GOT3 (cell line): ENCODE data around the gene ZMAT5.

Experiments
- DNase-seq: peaks from one replicate; lab custom pipeline; 2025; ENCODE audit warnings: mixed read lengths; lab: John Stamatoyannopoulos, UW

The ZMAT5 gene, protein sequence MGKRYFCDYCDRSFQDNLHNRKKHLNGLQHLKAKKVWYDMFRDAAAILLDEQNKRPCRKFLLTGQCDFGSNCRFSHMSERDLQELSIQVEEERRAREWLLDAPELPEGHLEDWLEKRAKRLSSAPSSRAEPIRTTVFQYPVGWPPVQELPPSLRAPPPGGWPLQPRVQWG

DNA sequence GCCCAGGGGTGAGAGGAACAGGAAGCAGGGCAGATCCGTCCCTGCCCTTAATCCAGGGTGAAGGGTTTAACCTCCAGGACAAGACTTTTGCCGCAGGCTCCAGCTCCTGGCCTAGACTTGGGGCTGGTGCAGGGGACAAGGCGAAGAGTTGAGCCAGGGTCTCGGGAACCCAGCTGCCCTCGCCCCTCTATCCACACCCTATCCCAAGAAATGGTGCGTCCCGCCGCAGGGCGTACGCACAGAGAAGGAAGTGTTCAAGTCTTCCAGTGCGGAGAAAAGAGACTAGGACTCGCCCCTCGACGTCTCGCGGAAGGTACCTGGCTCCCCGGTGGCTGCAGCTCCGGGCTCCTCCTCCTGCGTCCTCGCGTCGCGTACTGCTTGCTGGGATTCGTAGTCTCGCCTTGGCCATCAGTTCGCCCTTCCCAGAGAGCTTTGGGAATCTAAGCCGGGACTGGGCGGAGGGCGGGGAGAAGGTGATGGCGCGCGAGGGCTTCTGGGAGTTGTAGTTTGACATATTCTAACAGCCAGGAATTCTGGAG is at the start of gene ZMAT5:
Gene ZMAT5 (minus strand): TSS at position 376 of the 539 bp plus-strand sequence. CDS start 18,463 bp downstream, outside the sequence.
- DNase-seq: peak; percentile 72

DNA sequence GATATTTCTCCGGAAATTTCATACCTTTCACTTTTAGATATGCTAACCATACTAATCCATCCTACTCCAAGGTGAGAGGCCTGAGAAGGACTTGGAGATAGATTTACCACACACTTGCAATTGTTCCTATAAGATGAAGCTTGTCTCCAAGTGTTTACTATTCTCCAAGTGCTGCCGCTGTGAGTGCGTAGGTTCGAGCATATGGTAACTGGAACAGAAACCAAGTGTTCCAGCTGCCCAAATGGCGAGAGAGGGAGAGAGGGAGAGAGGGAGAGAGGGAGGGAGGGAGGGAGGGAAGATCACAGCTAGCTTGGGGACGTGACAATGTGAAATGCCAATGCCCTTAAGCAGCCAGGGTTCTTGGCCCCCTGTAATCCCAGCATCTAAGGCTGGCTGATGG is 49.7 kb upstream of the ZMAT5 start:
- DNase-seq: no peak

DNA sequence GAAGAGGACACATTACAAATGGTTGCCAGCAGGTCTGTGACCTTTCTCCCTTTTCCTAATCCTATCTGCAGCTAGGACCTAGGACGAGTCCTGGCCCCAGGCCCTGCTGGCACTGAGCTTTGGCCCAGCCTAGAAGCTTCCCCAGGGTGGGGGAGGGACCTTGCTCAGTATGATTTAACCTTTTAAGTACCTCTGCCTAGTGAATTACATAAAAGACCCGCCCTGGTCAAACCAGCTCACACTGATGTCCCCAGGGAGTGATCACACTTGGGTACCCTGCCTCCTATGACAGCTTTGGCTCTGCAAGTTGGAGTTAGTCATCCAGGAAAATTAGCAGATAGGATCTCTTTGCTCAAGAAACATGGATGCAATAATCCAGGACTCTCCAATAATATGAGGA is 49.3 kb upstream of the ZMAT5 start:
- no peak for DNase-seq

DNA sequence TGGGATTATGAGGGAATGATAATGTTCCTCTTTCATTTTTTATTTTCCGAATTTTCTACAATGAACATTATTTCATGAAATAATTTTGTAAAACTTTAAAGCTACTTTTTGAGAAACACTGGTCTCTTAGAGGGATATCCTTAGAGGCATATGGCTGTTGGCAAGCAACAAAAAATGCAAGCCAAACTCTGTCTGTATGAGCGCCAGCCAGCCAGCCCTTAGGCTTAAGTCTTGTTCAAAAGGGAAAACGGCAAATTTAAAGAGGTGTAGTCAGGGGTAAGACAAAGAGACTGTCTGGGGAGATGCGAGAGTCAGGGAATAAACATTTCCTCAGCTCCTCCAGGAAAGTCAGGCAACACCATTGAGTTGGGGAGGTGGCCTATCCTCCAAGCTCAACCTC is 48.8 kb upstream of the ZMAT5 start:
- no peak for DNase-seq

DNA sequence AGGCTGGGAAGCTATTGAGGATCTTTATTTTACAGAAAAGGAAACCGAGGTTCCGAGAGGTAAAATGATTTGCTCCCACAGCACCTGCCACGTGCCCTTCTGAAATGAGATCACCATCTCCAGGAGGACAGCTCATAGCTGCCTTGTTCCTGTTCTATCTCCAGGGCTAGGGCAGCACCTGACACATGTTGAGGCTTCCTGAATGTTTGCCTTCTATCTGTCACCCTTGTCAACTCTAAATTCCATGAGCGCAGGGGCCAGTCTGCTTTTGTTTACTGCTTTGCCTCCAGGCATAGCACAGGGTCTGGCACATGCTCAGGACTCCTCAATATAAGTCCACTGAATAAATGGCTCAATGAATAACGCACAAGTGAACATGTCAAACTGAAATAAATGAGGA is 47.2 kb upstream of the ZMAT5 start:
- no peak for DNase-seq

DNA sequence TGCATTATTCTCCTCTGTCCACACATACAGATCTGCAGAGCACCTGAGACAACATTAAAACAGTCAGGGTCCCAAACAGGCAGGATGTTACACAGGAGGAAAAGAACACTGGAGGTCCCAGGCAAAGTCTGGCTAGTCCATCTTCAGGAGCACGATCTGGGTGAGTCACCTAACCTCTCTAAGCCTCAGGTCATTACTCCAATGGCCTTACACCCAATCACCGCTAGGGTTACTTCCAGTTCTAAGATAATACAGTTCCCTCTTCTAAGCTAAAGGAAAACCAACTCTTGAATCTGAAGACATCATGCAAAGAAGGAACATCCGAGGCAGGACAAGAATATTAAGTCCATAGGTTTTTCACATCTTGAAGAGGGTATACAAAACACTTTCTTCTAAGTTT is 46.8 kb upstream of the ZMAT5 start:
- DNase-seq: no peak

DNA sequence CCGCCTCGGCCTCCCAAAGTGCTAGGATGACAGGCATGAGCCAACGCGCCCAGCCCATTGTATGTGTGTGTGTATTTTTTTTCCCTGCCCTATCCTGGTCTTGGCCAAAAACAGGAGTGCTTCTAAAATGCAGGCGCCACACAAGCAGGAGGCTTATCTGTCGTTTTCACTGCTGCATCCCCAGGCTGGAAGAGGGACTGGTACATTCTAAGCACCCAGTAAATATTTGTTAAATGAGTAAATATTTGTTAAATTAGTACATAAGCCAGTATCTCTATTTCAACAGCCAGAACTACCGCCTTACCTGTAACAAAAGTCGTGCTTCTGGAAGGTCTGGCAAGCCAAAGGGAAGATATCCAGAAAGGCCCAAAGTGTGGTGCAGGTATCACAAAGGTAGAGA is 46.3 kb upstream of the ZMAT5 start:
- no peak for DNase-seq

DNA sequence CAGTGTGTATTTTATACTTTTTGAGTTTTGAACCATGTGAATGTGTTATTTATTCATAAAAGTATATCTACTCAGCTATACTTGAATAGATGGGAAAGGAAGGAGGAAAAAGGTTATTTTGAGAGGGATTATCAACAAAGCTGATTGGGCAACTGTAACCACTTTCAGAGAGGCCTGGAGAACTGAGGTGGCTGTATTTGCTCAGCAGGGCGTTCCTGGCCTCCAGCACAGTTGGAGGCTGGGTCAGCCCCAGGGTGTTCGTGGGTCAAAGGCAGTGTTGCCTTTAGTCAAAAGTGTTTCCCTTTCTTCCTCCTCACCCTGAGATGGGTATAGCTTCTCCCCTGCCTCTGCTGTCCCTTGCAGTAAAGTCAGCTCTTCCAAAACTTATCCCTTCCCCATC is 44.6 kb upstream of the ZMAT5 start:
- DNase-seq: no peak

DNA sequence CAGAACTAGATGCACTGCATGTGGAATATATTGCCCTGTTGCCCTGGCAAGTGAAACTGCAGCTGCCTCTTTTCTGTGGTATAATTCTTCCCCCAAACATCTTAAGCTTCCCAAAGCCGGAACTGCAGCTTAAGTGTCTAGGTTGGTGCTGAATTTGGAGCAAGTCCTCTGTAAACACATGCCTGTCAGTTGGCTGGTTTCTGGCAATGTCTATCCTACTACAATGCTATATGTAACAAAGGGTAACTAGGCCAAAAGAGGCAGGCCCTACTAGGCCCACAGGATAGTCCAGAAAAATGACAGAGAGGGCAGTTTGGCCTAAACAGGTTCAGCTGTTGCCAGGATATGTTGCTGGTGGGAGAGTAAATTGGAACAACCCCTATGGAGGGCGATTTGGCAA is 43.4 kb upstream of the ZMAT5 start:
- no peak for DNase-seq

DNA sequence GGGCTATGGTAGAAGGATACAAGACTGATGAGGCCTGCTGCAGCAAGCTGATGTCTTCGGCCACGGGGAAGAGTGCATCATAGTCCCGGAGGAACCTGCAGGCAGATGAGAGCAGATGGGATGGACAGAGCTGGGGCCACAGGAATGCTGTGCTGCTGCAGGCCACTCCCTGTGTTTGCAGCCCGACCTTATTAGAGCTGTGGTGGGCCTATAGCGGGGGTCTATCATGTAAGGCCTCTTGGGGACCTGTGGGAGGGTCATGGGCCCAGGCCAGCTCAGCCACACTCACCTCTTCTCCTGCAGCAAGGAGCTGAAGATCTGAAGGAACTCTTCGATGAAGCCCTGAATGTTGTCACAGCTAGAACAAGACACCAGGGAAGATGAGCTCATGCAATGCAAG is 39.4 kb upstream of the ZMAT5 start:
- no peak for DNase-seq

DNA sequence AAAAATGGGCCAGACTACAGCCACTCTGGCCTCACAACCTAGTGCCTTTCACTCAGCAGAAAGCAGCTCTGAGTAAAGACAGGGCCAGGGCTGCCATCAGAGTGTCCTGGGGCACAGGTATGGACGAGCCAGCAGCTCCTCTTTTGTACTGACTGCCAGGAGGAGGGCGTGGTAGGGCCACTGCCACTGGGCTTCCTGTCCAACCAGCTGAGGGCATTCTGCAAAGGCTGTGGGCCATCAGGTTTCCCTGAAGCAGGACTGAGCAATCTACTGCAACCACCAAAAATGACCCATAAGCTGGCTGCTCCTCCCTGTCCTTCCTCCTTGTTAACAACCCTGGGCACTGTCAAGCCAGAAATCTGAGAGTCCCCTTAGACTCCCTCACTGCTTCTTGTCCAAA is 38.2 kb upstream of the ZMAT5 start:
- DNase-seq: no peak

DNA sequence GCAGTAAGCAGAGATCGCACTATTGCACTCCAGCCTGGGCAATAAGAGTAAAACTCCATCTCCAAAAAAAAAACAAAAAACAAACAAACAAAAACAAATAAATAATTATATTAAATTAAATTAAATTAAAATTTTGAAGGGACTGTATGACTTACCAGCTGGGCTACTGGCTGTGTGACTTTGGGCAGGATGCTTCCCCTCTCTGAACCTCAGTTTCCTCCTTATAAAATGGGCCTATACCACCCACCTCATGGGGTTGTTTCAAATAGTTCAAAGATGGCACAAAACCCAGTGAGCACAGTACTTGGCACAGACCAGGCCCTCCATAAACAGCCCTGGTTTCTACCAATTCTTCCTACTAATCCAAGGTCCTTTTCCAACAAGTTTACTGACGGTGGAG is 36.4 kb upstream of the ZMAT5 start:
- DNase-seq: no peak

DNA sequence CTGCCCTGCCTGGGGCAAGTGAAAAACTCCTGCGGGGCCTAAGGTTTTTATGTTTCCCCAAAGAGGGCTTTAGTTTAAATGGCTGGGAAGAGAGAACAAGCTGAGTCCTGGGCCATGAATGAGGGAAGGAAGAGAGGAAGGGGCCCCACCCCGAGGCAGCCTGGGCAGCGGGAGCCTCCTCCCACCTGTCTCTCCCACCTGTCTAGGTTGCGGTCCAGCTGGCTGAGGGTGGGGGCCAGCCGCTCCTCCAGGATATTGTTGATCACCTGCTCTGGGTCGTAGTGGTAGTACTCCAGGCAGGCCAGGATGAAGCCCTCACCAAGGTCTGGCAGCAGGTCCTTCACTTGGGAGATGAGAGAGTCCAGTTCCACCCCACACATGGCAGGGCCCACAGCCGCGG is 35.0 kb upstream of the ZMAT5 start:
- no peak for DNase-seq

DNA sequence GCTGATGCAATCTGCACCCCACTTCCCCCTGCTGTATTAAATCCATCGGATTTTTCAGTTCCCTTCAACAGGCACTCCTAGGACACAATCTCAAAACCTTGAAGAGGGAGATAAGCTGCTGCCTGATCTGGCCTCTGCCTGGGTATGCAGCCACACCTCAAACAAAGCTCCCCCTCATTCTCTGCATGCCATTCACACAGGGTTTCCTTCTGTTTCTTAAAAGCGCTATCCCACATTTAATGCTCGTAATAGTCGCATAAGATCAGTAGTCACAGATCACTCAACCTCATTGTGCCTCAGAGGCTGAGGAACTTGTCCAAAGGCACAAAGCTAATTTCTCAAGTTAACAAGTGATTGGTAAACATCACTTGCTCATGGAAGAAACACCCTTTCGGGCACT is 34.3 kb upstream of the ZMAT5 start:
- DNase-seq: no peak

DNA sequence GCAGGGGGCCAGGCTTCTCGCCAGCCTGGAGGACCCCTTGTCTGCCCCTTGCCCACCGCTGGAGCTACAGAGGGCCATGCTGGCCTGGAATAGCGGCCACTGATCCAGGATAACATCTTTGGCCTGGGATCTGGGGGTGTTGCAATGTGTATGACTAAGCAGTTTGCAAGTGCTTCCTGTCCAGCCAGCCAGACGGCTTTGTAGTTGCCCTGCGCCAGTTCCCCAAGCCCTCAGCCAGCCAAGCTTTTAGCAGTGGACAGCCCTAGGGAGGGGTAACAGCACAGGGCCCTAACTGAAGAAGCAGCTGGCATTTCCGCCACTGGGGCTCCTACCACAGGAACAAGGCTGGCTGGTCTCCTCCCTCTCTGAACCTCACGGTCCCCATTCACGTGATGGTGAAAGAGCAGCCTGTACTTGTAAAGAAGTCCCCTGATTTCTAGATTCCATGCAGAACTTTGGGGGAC is 32.4 kb upstream of the ZMAT5 start:
- DNase-seq: peak; percentile 56

DNA sequence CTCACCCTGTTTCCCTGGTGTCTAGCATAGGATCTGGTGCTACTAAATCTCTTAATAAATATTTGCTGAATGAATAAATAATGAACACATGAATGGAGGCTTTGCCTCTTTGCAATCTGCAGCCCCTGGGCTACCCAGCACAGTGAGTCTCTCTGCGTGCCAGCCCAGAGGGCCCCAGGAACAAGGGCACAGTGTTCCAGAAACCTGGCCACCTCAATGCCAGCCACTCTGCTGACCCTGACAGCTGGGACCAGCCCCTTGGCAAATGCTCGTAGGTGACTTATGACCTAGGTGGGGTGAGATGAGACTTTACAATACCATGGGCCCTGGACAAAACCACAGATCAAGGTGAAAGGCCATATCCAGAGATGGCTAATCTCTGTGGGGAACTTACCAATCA is 32.0 kb upstream of the ZMAT5 start:
- DNase-seq: no peak

DNA sequence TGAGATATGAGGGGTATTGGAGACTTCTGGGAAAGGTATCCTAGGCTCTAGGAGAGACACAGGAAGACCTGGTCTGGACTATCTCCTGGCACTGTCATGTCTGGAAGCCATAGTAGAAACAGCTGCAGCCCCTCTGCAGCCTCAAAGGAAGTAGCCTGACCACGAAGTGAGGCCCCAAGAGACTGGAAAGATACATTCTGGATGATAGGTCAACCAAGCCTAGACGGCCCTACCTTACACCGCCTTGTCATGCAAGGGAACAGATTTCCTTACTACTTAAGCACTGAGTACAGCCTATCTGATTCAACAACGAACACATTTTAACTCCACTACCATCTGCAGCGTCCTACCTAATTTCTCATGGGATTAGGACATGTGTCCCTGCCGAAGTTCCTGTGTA is 31.5 kb upstream of the ZMAT5 start:
- no peak for DNase-seq

DNA sequence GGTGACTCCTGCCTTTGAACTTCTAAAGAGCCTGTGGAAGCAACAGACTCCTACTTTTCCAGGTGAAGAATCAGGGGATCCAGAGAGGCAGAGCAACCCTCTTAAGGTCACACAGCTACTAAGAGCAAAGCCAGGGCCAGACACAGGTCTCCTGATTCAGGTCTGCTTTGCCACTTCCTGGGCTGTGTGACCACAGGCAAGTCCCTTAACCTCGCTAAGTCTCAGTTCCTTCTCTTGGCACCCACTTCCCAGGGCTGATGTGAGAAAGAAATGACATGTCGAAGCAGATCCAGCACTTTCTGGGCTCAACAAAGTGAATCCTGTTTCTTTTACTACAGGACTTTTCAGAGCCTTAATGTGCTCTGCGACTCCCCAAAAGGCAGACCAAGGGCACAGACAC is 30.5 kb upstream of the ZMAT5 start:
- no peak for DNase-seq

DNA sequence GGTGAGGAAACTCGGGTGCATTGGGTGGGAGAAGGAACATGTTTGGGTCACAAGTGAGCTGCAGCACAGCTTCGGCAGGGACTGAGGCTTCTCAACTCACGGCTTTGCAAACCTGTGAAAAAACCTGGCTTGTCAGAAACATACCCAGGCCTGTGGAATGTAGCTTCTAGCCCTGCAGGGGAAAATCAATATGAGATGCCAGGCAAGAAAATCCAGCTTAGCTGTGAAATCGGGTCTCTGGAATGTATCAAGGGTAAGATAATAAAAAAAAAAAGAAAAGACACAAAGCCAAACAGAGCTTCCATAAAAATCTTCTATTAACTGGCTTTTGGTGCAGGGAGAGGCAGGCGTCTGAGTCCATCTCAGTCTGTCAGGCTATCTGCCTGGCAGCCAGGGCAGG is 28.9 kb upstream of the ZMAT5 start:
- no peak for DNase-seq

DNA sequence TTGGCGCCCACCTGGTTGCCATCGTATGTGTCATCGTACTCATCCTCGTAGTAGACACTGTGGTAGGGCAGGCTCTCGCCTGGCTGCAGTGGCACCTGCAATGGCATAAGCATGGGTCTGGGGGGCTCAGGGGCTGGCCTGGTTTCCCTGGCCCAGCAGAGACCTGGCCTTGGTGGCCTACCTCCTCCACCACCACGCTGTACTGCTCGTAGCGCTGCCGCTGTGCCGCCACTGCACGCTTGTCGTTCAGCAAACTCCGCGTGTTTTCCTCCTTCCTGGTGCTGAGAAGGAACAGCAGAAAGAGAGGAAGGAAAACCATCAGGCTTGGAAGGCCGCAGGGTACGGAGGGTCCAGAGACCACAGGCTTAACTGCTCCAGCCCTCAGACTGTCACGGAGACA is 26.6 kb upstream of the ZMAT5 start:
- DNase-seq: no peak

DNA sequence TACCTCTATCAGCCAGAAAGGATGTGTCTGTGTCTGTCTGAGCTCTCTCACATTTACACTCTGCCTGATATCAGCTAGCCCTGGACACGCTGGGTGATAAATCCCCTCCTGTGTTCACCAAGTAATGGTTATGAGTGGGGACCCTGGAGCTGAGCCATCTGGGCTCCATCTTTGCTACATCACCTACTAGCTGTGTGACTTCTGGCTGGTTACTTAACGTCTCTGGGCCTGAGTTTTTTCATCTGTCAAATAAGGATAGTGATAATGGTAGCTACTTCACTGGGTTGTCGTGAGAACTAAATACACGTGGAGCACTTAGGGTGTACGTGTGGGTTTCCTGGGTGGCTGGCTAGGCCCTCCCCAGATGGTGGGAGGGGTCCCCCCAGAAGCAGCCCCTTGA is 23.3 kb upstream of the ZMAT5 start:
- DNase-seq: no peak

DNA sequence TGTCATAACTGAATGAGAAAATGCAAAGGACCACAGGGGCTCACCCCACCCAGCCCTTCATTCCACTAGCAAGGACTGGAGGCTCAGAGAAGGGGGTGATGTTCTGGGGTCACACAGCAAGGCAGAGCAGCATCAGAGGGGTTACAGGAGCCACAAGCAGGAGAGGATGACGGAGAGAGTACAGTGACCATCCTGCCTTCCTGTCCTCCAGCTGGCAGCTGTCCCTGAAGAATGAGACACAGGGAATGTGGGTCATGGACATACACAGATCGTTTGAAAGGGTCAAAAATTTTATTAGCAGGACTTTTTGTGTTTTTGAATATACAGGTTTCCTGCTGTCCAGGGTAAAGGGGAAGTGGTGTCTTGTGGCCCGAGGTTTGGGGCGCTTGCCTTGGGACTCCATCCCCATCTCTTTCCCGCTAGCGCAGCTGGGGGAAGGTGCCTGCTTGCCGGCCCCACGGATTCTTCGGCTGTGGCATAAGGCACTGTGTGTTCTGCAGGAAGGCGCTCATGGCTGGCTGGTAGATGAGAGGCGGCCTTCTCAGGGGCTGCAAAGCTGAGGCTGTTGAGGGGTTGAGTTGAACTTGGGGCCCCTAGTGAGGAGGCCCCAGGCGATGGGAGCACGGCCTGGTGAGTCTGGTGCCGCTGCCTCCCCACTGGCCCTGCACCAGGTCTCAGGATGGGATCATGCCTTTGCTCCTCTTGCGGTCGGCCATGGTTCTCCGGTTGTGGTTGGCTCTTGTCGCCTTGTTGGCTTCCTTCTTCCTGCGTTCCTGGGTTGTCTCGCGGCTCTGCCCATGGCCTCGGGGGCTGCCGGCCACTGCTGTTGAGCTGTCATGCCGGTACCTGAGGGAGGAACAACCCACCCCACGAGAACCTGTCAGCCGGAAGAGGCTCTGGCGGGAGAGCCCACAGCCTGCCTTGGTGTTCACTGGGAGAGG is 21.8 kb upstream of the ZMAT5 start:
- DNase-seq: no peak

DNA sequence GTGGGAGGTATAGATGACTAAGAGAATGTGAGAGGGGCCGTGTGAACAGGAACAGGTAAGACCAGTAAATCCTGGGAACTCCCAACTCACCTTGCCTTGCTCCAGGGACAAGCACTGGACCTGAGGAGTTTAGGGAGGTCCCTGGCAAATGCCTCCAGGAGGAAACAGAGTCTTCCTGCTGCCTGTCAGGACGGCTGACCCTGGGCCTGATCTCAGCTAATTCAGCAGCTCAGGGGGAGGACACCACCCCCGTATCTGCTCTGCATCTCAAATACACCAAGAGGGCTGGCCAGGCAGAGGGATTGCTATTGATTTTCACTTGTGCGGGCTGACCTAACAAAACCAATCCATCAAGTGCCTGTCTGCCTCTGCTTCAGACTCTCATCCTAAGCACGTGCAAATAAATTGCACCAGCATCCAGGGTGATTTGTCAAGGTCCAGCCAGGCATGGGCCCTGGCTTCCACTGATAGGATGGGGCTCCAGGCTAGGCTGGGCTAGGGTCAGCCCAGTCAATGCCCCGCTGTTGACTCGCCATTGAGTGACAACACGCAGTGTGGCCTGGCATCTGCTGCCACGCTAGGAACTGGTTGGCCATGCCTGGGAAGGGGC is 20.7 kb upstream of the ZMAT5 start:
- no peak for DNase-seq
